ENCODE results near the gene REXO4. TPM values are rescaled to one million over a fixed set of nuclear protein-coding genes. Genes with fewer than 3 reads are reported as not detected.

REXO4 gene
- total RNA-seq, 2 experiments from 2014 or later = 35.7 to 45.5 TPM

DNA sequence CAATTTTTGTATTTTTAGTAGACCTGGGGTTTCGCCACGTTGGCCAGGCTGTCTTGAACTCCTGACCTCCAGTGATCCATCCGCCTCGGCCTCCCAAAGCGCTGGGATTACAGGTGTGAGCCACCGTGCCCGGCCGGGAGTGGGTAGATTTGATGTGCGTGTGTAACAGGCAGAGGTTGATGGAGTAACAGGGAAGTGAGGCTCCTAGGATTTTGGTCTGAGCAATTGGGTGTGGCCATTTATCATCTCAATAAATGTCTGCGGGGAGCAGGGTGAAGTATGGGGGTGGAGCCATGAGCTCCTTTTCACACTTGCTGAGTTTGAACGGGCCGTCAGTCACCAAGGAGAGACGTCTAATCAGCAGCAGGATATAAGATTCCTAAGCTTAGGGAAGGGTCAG lies 1.2 kb upstream of the REXO4 start:
- no peaks in the 10 kb centered on the region for H3K9me3 ChIP-seq (ENCODE audit: low read length)
- H3K27ac ChIP-seq (ENCODE audit: low read depth, low read length, poor library complexity, severe bottlenecking) = peak overlapping the region; percentile 65
- peaks cover 42% of the 10 kb centered on the region for H3K79me2 ChIP-seq (ENCODE audit: insufficient read depth, low read depth, low read length)
- ChIA-PET POLR2A (interaction anchor here (1.5 kb wide), 1 partner anchor 41 kb away, joined by 5 read pairs; the partner anchor contains the start of gene CACFD1), CTCF (ENCODE audit: unreplicated experiment) (no interaction called here)
- DNase-seq (ENCODE audit: low spot score) = no peak
- peak overlapping the region; percentile 91 for H3K4me2 ChIP-seq (ENCODE audit: low read length)
- H3K36me3 ChIP-seq (ENCODE audit: insufficient read depth, low read length) = peaks cover 28% of the 10 kb centered on the region
- H2AFZ ChIP-seq (ENCODE audit: low read length) = no peak overlapping the region
- BruUV-seq (replicated peaks) = no TSS peak
- TF ChIP-seq EZH2phosphoT487 (IDR thresholded peaks at IDR 0.05; ENCODE audit: borderline replicate concordance, low read depth, low read length) = no peak
- TF ChIP-seq, protein P1, sequence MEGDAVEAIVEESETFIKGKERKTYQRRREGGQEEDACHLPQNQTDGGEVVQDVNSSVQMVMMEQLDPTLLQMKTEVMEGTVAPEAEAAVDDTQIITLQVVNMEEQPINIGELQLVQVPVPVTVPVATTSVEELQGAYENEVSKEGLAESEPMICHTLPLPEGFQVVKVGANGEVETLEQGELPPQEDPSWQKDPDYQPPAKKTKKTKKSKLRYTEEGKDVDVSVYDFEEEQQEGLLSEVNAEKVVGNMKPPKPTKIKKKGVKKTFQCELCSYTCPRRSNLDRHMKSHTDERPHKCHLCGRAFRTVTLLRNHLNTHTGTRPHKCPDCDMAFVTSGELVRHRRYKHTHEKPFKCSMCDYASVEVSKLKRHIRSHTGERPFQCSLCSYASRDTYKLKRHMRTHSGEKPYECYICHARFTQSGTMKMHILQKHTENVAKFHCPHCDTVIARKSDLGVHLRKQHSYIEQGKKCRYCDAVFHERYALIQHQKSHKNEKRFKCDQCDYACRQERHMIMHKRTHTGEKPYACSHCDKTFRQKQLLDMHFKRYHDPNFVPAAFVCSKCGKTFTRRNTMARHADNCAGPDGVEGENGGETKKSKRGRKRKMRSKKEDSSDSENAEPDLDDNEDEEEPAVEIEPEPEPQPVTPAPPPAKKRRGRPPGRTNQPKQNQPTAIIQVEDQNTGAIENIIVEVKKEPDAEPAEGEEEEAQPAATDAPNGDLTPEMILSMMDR (conservative IDR thresholded peaks at IDR 0.05; ENCODE audit: low read length) = no peak
- peak overlapping the region; percentile 88 for H3K4me3 ChIP-seq (ENCODE audit: low read depth, low read length, poor library complexity, severe bottlenecking)
- H3K4me1 ChIP-seq (ENCODE audit: insufficient read depth, low read length, poor library complexity, severe bottlenecking) = peaks cover 50% of the 10 kb centered on the region
- no peaks in the 10 kb centered on the region for H3K9me2 ChIP-seq (ENCODE audit: insufficient read depth, low read length)
- 0 out of 2 replicates have a peak, but pooled peaks cover 5% of the 10 kb centered on the region for H4K20me1 ChIP-seq (ENCODE audit: insufficient read depth, low read length)
- intact Hi-C loops (cut with micrococcal nuclease; ENCODE audit: unreplicated experiment) = loop anchor here (2.0 to 5.0 kb wide), 2 partner anchors 40 to 72 kb away; partner anchors contain the start of genes CACFD1, MED22 and RPL7A

DNA sequence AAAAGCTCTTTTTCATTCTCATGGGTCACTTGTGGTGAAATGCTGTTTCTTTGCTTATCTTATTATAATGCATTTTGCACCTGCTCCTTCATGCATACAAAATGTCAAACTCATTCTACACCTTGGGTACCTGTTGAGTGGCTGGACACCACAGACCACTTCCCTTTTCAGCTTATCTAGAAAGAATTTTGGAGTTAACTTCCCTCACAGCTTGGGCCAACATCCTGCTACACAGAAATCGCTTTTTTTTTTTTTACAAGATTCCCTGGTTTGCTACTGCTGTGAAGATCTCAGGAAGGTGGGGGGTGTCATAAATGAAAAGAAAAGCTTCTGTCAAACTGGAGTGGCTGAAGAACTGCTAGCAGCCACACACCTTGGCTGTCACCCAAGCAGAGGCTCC lies 2.6 kb downstream of the REXO4 start:
- Histone ChIP-seq H3K4me3 (ENCODE audit: low read depth, low read length, poor library complexity, severe bottlenecking) (peak overlapping the region; percentile 88), H3K36me3 (ENCODE audit: insufficient read depth, low read length) (peaks cover 62% of the 10 kb centered on the region)

DNA sequence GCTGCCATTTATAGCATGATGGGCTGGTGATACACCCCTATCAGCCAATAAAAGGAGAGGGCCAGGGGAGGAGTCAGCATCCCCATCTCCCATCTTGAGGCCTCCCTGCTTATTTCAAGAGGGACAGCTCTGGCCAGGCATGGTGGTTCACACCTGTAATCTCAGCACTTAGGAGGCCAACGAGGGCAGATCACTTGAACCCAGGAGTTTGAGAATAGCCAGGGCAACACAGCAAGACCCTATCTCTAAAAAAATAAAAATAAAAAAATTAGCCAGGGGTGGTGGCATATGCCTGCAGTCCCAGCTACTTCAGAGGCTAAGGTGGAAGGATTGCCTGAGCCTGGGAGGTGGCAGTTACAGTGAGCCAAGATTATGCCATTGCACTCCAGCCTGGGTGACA lies 9.8 kb downstream of the REXO4 start:
- H3K9me2 ChIP-seq (ENCODE audit: insufficient read depth, low read length) = no peaks in the 10 kb centered on the region
- H3K4me2 ChIP-seq (ENCODE audit: low read length) = no peak overlapping the region
- H3K9me3 ChIP-seq (ENCODE audit: low read length) = no peaks in the 10 kb centered on the region
- ChIA-PET POLR2A (no interaction called here), CTCF (ENCODE audit: unreplicated experiment) (no interaction called here)
- no peaks in the 10 kb centered on the region for H3K79me2 ChIP-seq (ENCODE audit: insufficient read depth, low read depth, low read length)
- no peaks in the 10 kb centered on the region for H4K20me1 ChIP-seq (ENCODE audit: insufficient read depth, low read length)
- no peak overlapping the region for H2AFZ ChIP-seq (ENCODE audit: low read length)
- no peak overlapping the region for H3K4me3 ChIP-seq (ENCODE audit: low read depth, low read length, poor library complexity, severe bottlenecking)
- peaks cover 17% of the 10 kb centered on the region for H3K4me1 ChIP-seq (ENCODE audit: insufficient read depth, low read length, poor library complexity, severe bottlenecking)
- H3K27ac ChIP-seq (ENCODE audit: low read depth, low read length, poor library complexity, severe bottlenecking) = no peak overlapping the region
- intact Hi-C loops (cut with micrococcal nuclease; ENCODE audit: unreplicated experiment) = no loop called here
- H3K36me3 ChIP-seq (ENCODE audit: insufficient read depth, low read length) = peaks cover 90% of the 10 kb centered on the region
- no TSS peak for BruUV-seq (replicated peaks)
- TF ChIP-seq EZH2phosphoT487 (IDR thresholded peaks at IDR 0.05; ENCODE audit: borderline replicate concordance, low read depth, low read length) = no peak
- TF ChIP-seq, protein P1 (conservative IDR thresholded peaks at IDR 0.05; ENCODE audit: low read length) = no peak
- DNase-seq (ENCODE audit: low spot score) = no peak

More for the DNA sequence above, 2.6 kb downstream of the REXO4 start:
- Histone ChIP-seq H3K9me3 (ENCODE audit: low read length) (no peaks in the 10 kb centered on the region), H3K4me2 (ENCODE audit: low read length) (peak overlapping the region; percentile 91), H2AFZ (ENCODE audit: low read length) (no peak overlapping the region), H3K79me2 (ENCODE audit: insufficient read depth, low read depth, low read length) (peaks cover 50% of the 10 kb centered on the region), H3K9me2 (ENCODE audit: insufficient read depth, low read length) (no peaks in the 10 kb centered on the region), H3K27ac (ENCODE audit: low read depth, low read length, poor library complexity, severe bottlenecking) (no peak overlapping the region), H3K4me1 (ENCODE audit: insufficient read depth, low read length, poor library complexity, severe bottlenecking) (peaks cover 33% of the 10 kb centered on the region), H4K20me1 (ENCODE audit: insufficient read depth, low read length) (0 out of 2 replicates have a peak, but pooled peaks cover 5% of the 10 kb centered on the region)
- POLR2A ChIA-PET = no interaction called here
- CTCF ChIA-PET (ENCODE audit: unreplicated experiment) = no interaction called here
- intact Hi-C loops (cut with micrococcal nuclease; ENCODE audit: unreplicated experiment) = loop anchor here (5.0 kb wide), 1 partner anchor 68 kb away; the partner anchor contains the start of genes MED22 and RPL7A
- TF ChIP-seq EZH2phosphoT487 (IDR thresholded peaks at IDR 0.05; ENCODE audit: borderline replicate concordance, low read depth, low read length) = no peak
- TF ChIP-seq, protein P1 (conservative IDR thresholded peaks at IDR 0.05; ENCODE audit: low read length) = no peak
- BruUV-seq (replicated peaks) = no TSS peak
- no peak for DNase-seq (ENCODE audit: low spot score)
